ENCODE data around the gene GOLGA8K.
"Not testable (repeated sequence)": the region's sequence is repeated elsewhere in the genome, so short reads cannot be mapped to it uniquely, and the experiment has no call there.

The GOLGA8K gene

GRCh38 chr15:32403192-32403591 lies at the start of gene GOLGA8K:
GOLGA8K (minus strand) TSS chr15:32403292; CDS start chr15:32403194, 98 bp downstream.
- not testable (repeated sequence) for DNase-seq

DNA sequence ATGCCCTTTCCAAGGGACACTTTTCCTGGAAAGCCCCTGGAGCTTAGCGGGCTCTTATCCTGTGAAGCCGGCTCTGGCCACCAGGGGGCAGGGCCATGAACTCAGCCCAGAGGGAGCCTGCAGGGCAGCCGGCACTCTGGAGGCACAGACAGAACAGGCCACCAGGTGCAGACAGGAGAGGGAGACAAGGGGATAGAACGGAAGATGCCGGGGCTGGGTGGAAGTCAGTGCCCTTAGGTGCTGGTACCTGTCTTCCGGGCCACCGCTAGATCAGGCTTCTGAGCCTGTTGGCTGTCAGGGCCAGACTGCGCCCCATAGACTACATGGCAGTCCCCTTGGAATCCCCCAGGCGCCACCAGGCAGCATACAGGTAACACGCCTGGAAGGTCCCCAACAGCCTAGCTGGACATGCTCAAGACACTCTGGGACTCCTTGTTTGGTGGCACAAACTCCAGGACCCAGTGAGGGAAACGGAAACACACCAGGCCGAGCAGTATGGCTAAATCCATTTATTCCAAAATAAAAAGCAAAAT lies 37.4 kb upstream of the GOLGA8K start:
- DNase-seq = not testable (repeated sequence)

GRCh38 chr15:32434102-32434963 lies 31.2 kb upstream of the GOLGA8K start:
- DNase-seq = not testable (repeated sequence)

DNA sequence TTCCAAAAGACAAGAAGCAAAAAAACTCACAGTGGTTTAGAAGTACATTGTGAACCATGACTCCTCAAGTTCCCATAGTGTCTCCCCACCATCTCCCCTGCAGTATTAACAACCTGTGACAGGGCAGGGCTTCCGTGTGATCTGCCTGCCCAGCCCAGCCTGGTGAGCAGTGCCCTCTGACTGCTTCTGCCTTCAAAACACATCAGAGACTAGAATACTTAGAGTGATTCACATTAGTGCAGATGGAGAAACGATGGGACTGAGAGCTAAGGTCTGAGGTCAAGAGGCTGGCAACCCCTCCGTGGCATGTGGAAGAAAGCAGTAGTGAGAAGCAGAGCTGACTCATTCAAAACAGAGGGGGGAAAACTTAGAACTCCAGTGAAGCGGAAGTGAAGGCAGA lies 24.5 kb upstream of the GOLGA8K start:
- DNase-seq = not testable (repeated sequence)

- not testable (repeated sequence) for DNase-seq
Measured at GRCh38 chr15:32426511-32426910, 23.4 kb upstream of the GOLGA8K start.

- DNase-seq = not testable (repeated sequence)
Measured at GRCh38 chr15:32407903-32408302, 4.8 kb upstream of the GOLGA8K start.

DNA sequence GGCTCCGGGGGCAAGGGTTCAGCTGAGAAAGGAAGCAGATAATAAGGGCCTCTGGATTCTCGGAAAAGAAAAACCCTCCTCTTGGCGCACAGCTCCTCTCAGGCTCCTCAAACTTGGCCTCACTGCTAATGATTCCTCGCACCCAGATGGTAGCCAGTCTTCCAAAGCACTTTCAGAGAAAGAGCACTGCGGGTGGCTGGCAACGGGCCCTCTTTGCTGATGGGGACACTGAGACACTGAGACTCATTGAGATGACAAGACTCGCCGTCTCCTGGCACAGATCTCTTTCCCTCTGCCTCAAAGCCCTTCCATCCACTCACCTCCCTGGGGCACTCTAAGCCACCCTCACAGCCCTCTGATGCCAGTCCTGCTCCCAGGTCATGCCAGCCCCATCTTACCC lies 6.6 kb downstream of the GOLGA8K start:
- DNase-seq = not testable (repeated sequence)

GRCh38 chr15:32394745-32395144 lies 8.3 kb downstream of the GOLGA8K start:
- not testable (repeated sequence) for DNase-seq

GRCh38 chr15:32388050-32388648 lies 14.9 kb downstream of the GOLGA8K start:
- DNase-seq = not testable (repeated sequence)

GRCh38 chr15:32385823-32386495 lies 17.1 kb downstream of the GOLGA8K start:
- DNase-seq = not testable (repeated sequence)

- not testable (repeated sequence) for DNase-seq
Measured at GRCh38 chr15:32374185-32374584, 28.9 kb downstream of the GOLGA8K start.

- DNase-seq = not testable (repeated sequence)
Measured at GRCh38 chr15:32373707-32374106, 29.4 kb downstream of the GOLGA8K start.

DNA sequence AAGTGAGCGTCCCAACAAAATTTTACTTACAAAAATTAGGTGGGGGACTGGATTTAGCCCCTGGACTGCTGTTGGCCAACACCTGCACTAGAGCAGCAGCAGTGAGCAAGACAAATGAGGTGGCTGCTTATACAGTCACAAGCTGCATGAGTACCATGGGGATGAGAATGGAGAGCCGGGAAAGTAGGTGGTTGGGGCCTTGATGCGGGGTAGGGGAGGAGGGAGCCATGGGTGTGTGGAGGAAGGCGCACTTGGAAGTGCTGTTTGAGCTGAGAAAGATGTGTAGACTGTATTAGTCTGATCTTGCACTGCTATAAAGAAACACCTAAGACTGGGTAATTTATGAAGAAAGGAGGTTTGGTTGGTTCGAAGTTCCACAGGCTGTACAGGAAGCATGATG lies 31.0 kb downstream of the GOLGA8K start:
- not testable (repeated sequence) for DNase-seq

GRCh38 chr15:32370526-32370925 lies 32.6 kb downstream of the GOLGA8K start:
- not testable (repeated sequence) for DNase-seq

GRCh38 chr15:32370064-32370463 lies 33.0 kb downstream of the GOLGA8K start:
- DNase-seq = not testable (repeated sequence)

DNA sequence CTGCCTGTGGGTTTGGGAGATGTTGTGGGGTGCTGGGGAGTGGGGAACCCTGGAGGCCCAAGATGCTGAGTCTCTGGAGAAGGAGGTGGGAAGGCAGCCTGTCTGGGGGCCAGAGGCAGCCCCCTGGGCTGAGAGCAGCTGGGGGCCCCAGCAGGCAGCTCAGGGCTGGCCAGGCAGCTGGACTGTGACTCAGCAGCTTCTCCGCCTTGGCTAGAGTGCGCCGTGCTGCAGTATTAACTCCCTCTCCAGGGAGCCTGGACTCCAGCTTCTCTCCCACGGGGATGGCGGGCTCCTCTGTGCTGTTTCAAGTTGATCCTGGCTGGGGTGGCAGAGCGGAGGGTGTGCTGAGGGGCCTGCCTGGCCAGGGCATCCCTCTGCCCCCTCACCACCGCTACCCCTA lies 36.6 kb downstream of the GOLGA8K start:
- DNase-seq = not testable (repeated sequence)

- DNase-seq = not testable (repeated sequence)
Measured at GRCh38 chr15:32365955-32366354, 37.1 kb downstream of the GOLGA8K start.

DNA sequence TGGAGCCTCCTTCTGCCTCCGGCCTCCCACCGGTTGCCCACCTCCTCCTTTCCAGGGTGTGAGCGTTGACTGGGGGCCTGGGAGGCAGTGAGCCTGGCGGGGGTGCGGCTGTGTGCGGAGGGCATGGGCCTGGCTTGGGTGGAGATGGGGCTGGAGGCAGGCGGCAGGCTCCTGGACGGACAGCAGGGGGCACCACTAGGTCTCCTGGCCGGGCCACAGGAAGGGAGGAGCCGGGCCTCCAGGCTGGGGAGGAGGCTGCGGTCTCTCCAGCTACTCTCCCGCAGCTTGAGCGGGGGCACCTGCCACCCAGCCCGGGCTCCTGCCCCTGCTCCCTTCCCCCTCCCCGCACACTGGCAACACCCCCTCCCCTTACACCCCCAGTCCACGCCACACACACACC lies 38.1 kb downstream of the GOLGA8K start:
- not testable (repeated sequence) for DNase-seq

DNA sequence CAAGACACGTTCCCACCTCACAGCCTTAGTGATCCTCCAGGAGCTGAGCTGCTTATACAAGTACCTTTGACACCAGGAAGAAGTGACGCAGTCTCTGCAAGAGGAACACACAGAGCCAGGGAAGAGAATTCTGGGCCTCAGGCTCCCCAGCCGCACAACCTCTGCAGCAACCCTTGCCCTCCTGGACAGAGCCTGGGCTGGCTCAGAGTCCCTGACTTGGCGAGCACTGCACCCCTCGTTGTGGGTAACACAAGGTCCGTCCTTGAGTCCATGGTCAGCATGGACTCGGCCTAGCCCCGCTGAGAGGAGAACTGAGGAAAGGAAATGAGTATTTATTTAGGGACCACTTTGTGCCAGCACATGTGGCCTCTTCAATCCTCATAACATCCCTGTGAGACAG lies 39.6 kb downstream of the GOLGA8K start:
- DNase-seq = not testable (repeated sequence)

DNA sequence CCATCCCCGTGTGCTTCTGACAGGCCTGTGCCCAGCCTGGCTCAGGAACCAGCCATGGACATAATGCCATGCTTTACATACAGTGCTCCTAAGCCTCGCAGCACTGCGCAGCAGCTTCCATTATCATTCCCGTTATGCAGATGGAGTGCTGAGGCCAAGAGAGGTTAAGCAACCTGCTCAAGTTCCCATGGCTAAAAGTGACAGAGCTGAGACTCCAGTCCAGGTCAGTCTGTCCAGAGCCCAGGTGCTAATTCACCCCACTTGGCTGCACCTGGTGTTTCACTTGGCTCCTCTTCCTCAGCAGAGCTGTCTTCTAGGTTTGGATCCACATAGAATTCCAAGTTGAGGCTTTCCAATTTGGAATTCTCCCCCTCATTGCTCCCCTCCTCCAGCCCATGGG lies 41.4 kb downstream of the GOLGA8K start:
- not testable (repeated sequence) for DNase-seq

DNA sequence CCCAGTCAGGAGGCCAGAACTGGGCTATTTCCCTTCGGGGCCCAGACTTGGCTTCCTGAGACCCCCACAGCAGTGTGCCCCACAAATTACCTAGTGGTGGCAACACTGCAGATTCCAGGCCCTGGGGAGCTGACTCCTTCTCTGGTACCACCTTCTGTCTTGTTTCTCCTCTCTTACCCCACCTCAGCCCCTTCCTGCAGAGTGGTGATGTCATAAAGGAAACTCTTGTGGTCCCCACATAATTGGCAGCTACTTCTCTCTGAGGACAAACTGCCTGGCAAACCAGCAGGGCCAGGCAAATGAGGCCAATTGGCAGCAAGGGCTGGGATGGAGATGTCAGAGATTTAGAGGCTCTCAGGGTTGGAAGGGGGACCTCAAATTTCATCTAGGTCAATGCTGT lies 44.6 kb downstream of the GOLGA8K start:
- DNase-seq = not testable (repeated sequence)

- not testable (repeated sequence) for DNase-seq
Measured at GRCh38 chr15:32356909-32357308, 46.2 kb downstream of the GOLGA8K start.

DNA sequence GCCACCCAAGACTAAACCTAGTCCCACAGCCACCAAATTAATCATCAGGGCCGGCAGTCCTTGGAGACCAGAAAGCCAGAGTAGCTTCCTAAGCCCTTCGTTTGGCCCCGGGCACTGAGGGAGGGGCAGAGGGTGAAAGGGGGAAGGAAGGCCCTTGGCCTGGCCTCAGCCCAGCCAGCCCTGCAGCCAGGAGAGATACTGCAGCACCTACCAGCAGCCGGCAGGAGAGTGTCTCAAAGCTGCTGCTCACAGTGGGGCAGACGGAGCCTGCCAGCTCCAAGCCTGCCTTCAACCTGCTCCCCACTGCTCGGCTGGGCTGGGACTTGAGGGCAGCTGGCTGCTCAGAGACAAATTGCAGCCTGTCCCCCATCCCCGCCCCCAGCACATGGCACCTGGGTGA lies 50.3 kb downstream of the GOLGA8K start:
- not testable (repeated sequence) for DNase-seq
